ENCODE data around the gene PCCA.
"Not testable (repeated sequence)": the region's sequence is repeated elsewhere in the genome, so short reads cannot be mapped to it uniquely, and the experiment has no call there.

Gene PCCA

GRCh38 chr13:100318473-100318872 lies 229.6 kb downstream of the PCCA start:
- not testable (repeated sequence) for DNase-seq

DNA sequence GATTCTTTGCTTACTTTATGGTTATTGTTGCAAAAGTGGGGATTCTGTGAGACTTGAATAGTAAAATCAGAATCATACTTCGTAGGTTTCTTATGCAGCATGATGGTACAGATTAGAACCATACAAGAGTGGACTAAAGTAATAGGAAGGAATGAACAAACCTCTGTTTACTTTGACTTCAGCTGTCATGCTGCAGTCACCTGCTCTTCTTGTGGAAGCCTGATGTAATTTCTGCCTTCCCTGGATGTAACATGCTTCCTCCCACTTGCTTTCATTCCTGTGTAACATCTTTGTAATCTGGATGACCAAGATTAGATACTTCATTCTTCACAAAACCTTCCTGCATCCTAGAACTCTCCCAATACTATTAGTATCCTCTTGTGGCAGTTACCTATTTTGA lies 235.0 kb downstream of the PCCA start:
- no peak for DNase-seq

DNA sequence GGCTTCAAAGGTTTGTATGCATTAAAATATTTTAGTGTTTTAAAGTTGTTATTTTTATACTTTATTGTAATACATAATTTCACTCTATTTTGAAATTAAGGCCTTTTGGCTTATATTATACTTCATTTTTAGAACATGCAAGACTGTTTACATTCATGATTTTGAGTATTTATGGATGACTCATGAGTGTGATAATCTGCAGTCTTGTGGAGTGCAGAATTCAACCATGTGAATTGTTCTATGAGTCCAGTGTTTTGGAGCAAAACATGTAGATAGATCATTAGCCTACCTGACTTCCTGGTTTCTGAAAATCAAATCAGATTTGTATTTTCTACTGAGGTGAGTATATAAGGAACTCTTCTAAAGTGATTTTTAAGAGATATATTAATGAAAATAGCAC lies 241.8 kb downstream of the PCCA start:
- no peak for DNase-seq

DNA sequence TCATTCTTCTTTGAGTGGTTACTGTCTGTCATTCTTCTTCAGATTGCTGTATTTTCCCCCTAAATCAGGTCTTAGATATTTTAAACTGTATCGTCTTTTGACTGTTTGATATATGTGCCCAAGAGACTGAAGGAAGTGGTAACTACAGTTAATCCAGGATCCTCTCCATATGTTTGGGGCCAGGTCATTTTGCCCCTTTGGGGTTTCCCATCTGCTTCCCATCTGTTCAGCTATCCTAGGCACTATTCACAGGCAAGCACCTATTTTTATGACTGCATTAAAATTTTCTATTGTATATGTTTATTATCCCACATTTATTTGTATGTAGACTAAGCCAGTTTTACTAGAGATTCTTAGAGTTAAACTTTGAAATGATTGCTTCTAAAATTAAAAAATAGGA lies 244.2 kb downstream of the PCCA start:
- DNase-seq, result no peak

DNA sequence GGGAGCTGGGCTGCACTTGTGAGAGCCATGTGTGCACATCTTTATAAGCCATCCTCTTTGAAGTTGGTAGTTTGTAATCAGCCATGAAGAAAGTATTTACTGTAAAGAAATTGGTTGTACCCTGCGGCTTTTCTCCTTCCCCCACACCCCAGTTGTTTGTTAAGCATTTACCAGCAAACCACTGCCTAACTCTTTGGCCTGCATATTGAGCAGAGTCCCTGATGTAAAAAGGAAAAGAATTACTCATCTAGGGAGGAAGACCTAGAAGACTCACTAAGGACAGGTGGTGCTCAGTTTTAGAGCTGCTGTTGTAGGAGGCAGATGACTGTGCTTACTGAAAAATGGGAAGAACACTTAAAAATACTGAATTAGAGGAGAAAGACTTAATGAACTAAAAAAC lies 245.3 kb downstream of the PCCA start:
- DNase-seq, result no peak

GRCh38 chr13:100336795-100337516 lies 248.1 kb downstream of the PCCA start:
- no peak for DNase-seq

- DNase-seq, result no peak
Observed at GRCh38 chr13:100338275-100338674, 249.4 kb downstream of the PCCA start.

GRCh38 chr13:100339411-100339940 lies 250.6 kb downstream of the PCCA start:
- no peak for DNase-seq

DNA sequence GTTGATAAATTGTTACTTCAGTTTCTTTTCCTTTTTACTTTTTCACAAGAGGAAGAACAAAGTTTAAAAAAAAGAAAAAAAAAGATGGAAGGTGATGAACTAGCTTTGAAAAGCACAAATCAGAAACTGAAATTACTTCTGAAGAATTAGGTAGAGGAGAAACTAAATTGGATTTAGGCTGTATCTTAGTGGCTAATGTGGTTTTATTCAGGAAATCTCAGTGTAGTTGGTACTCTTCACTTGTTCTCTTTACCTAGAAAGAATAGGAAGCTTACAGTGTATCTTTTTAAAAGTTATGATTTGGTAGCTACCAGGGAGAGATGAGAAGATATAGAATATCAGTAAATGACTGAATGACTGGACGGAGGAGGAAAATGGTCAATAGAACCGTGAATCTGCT lies 252.0 kb downstream of the PCCA start:
- DNase-seq, result no peak

- DNase-seq, result no peak
Observed at GRCh38 chr13:100341327-100341726, 252.4 kb downstream of the PCCA start.

GRCh38 chr13:100344544-100344943 lies 255.7 kb downstream of the PCCA start:
- DNase-seq, result no peak

DNA sequence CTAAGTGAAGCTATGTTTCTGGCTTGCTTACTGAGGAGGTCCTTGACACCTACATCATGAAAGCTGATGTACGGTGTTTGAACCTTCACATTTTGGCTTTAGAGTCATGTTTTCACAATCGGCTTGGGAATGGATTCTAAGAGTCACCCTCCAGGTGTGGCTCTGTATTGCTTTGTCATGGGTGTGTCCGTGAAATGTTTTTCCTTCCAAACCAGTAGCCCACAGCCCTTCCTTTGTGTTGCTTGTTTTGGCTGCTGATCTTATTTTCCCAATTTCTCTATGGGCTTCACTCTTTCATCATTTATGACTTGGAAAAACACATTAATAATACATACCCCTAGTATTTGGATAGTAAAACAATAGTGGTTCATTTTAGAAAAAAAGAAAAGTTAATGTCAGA lies 259.1 kb downstream of the PCCA start:
- no peak for DNase-seq

- no peak for DNase-seq
Observed at GRCh38 chr13:100349594-100349993, 260.7 kb downstream of the PCCA start.

DNA sequence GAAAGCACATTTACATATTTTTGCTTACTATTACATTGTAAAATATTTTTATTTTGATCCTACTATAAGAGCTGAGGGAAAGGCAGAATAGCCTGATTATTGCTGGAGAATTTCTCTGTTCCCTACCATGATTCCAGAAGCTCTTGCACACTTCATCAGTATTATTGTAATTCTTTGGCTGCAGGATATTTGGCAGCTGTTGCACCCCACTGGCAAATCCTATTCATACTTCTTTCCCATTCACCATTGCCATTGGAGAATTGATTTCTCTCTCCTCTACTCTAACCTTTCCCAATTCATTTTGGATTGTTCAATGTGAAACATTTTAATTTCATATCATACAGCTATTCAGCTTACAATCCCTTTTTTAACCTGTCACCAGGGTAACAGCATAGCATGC lies 261.7 kb downstream of the PCCA start:
- DNase-seq, result no peak

DNA sequence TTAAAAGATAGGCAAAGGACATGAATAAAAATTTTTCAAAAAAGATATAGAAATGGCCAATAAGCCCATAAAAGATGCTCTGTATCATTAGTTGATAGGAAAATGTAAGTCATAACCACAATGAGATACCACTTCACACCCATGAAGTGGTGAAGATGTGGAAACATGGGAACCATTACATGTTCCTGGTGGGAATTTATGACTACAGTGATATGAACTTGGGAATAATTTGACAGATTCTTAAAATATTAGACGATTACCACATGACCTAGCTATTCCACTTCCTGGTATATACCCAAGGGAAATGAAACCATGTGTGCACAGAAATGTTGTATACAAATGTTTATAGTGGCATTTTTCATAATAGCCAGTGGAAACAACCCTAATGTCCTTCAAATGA lies 267.5 kb downstream of the PCCA start:
- DNase-seq, result no peak

- no peak for DNase-seq
Observed at GRCh38 chr13:100356889-100357288, 268.0 kb downstream of the PCCA start.

DNA sequence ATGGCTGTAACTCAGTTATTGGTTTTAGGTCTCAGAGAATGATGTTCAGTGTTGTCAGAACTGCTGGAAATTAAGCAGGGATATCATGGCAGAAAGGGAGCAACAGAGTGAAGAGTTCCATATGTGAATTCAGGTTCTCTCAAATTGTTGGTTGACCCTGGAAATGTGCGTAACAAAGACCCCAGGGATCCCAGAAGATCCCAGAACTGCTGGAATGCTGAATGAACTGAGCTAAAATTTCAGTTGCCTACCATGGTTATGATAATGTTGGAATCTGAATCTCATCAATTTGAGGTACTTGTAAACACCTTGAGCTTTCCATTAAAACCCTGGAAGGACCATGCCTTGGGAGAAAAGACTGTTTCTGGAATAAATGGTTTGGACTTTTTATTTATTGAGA lies 268.9 kb downstream of the PCCA start:
- DNase-seq, result no peak

- DNase-seq, result no peak
Observed at GRCh38 chr13:100361504-100361903, 272.6 kb downstream of the PCCA start.

- no peak for DNase-seq
Observed at GRCh38 chr13:100362371-100362770, 273.5 kb downstream of the PCCA start.

- DNase-seq, result no peak
Observed at GRCh38 chr13:100362781-100363180, 273.9 kb downstream of the PCCA start.

DNA sequence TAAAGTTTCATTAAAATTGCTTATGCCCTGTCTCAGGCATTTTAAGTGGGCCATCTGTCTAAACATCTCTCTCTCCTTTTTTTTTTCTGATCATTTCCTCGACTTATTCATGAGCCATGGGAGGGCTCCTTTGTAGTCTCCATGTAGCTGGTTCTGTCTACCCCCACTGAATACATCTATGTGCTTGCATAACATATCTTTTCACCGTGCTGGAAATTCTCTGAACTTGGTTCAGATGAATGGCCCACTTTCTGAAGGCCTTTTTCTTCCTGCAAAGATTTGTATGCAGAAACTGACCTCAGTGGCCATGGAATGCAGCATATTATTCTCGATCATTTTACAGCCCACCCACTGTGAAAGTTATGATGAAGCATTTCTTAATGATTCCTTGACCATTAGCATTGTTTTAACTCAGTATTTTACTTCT lies 274.4 kb downstream of the PCCA start:
- no peak for DNase-seq

DNA sequence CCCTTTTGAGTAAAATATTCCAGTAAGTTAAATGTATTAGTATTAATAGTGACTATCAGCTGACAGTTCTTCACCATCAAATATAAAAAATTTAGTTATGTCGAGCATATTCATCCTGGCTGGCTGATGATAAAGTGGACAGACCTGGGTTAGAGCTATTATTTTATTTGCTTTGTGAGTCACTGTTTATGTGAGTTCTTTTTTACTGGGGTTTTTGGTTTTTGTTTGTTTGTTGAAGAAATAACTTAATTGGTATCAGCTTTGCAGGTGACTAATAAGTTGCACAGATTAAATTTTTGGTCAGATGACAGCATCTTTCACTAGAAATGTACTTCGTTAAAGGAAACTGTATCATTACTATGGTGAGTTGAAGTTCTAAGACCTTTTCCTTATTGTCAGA lies 275.0 kb downstream of the PCCA start:
- DNase-seq, result no peak

DNA sequence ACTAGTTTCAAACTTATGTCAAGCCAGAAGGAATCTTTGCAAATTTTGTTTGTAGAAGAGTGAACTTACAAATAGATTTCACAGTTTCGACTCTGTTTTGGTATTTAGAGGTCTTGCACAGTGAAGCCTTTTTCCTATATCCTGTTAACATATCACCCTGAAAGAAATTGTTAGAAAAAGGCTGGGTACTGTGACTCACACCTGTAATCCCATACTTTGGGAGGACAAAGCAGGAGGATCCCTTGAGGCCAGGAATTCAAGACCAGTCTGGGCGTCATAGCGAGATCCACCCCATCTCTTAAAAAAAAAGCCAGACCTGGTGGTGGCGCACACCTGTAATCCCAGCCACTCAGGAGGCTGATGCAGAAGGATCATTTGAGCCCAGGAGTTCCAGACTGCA lies 275.7 kb downstream of the PCCA start:
- no peak for DNase-seq

- no peak for DNase-seq
Observed at GRCh38 chr13:100365680-100366079, 276.8 kb downstream of the PCCA start.

- DNase-seq, result no peak
Observed at GRCh38 chr13:100378533-100378932, 289.6 kb downstream of the PCCA start.
